NT2/D1 (cell line): ENCODE measurements around the gene XCR1.

ENCODE experiments used
- DNase-seq: peaks from one replicate; pipeline ENCODE4 v3.0.0-alpha.2; 2011; ENCODE audit warnings: low read depth, low spot score
- H3K27me3 ChIP-seq: 2 replicates; pipeline ENCODE4 v1.6.0; 2011; ENCODE audit warnings: mild to moderate bottlenecking; ENCODE audit not compliant: insufficient read length, insufficient read depth
- H3K36me3 ChIP-seq: 2 replicates; pipeline ENCODE4 v1.6.1; 2011; ENCODE audit warnings: mild to moderate bottlenecking, low read length, mixed read lengths; ENCODE audit not compliant: insufficient read depth, insufficient read length
- H3K4me1 ChIP-seq: 2 replicates; pipeline ENCODE4 v1.5.1; 2011; ENCODE audit not compliant: insufficient read depth, insufficient read length
- H3K4me3 ChIP-seq: 2 replicates; pipeline ENCODE4 v1.5.1; 2011; ENCODE audit warnings: low read depth; ENCODE audit not compliant: insufficient read length
- H3K9ac ChIP-seq: 2 replicates; pipeline ENCODE4 v1.6.0; 2011; ENCODE audit warnings: low read depth; ENCODE audit not compliant: insufficient read length
- H3K9me3 ChIP-seq: 2 replicates; pipeline ENCODE4 v1.5.1; 2011; ENCODE audit warnings: mild to moderate bottlenecking, low read length; ENCODE audit not compliant: insufficient read depth
- SUZ12 ChIP-seq: IDR thresholded peaks from 2 replicates; pipeline ENCODE4 v1.6.1; 2011; ENCODE audit not compliant: insufficient read length, insufficient read depth; ENCODE audit errors: extremely low read depth
- YY1 ChIP-seq: IDR thresholded peaks from 2 replicates; pipeline ENCODE4 v1.6.1; 2011; ENCODE audit not compliant: insufficient read length, insufficient read depth
- ZNF274 ChIP-seq: IDR thresholded peaks from 2 replicates; pipeline ENCODE4 v1.6.1; 2011; ENCODE audit warnings: mild to moderate bottlenecking, low read depth, low read length

The XCR1 gene

GRCh38 chr3:46065750-46066256 is 38.5 kb upstream of the XCR1 start:
- no peaks in the 10 kb centered on the region for H3K36me3 ChIP-seq
- H3K9me3 ChIP-seq = no peaks in the 10 kb centered on the region
- TF ChIP-seq YY1 = no peak
- H3K4me1 ChIP-seq = no peaks in the 10 kb centered on the region
- DNase-seq = no peak
- H3K4me3 ChIP-seq = no peak overlapping the region
- no peaks in the 10 kb centered on the region for H3K27me3 ChIP-seq
- no peak overlapping the region for H3K9ac ChIP-seq

- no peak overlapping the region for H3K4me3 ChIP-seq
- no peaks in the 10 kb centered on the region for H3K27me3 ChIP-seq
- no peaks in the 10 kb centered on the region for H3K36me3 ChIP-seq
- no peaks in the 10 kb centered on the region for H3K9me3 ChIP-seq
- no peak for TF ChIP-seq ZNF274
- no peak for TF ChIP-seq SUZ12
- TF ChIP-seq YY1 = no peak
- no peak overlapping the region for H3K9ac ChIP-seq
- no peak for DNase-seq
- no peaks in the 10 kb centered on the region for H3K4me1 ChIP-seq
These were observed 38.0 kb upstream of the XCR1 start for GRCh38 chr3:46065294-46065705.

GRCh38 chr3:46062679-46063078 is 35.4 kb upstream of the XCR1 start:
- DNase-seq = no peak
- H3K4me3 ChIP-seq = no peak overlapping the region
- no peaks in the 10 kb centered on the region for H3K27me3 ChIP-seq
- no peaks in the 10 kb centered on the region for H3K4me1 ChIP-seq
- no peak overlapping the region for H3K9ac ChIP-seq
- no peaks in the 10 kb centered on the region for H3K36me3 ChIP-seq
- no peak for TF ChIP-seq YY1
- no peak for TF ChIP-seq SUZ12
- no peak for TF ChIP-seq ZNF274
- no peaks in the 10 kb centered on the region for H3K9me3 ChIP-seq

GRCh38 chr3:46061887-46062286 is 34.6 kb upstream of the XCR1 start:
- Histone ChIP-seq H3K9ac (no peak overlapping the region), H3K36me3 (no peaks in the 10 kb centered on the region), H3K27me3 (no peaks in the 10 kb centered on the region), H3K9me3 (no peaks in the 10 kb centered on the region), H3K4me1 (no peaks in the 10 kb centered on the region), H3K4me3 (no peak overlapping the region)
- TF ChIP-seq ZNF274 = no peak
- no peak for TF ChIP-seq YY1
- TF ChIP-seq SUZ12 = no peak
- DNase-seq = no peak

- no peak for DNase-seq
- Histone ChIP-seq H3K27me3 (no peaks in the 10 kb centered on the region), H3K9ac (no peak overlapping the region), H3K9me3 (no peaks in the 10 kb centered on the region), H3K4me1 (no peaks in the 10 kb centered on the region), H3K4me3 (no peak overlapping the region), H3K36me3 (no peaks in the 10 kb centered on the region)
- no peak for TF ChIP-seq ZNF274
- TF ChIP-seq SUZ12 = no peak
- TF ChIP-seq YY1 = no peak
These were observed 33.9 kb upstream of the XCR1 start for GRCh38 chr3:46061108-46061720.

GRCh38 chr3:46060551-46060950 is 33.3 kb upstream of the XCR1 start:
- Histone ChIP-seq H3K4me1 (no peaks in the 10 kb centered on the region), H3K4me3 (no peak overlapping the region), H3K9me3 (no peaks in the 10 kb centered on the region), H3K27me3 (no peaks in the 10 kb centered on the region), H3K9ac (no peak overlapping the region), H3K36me3 (no peaks in the 10 kb centered on the region)
- no peak for DNase-seq
- TF ChIP-seq ZNF274 (no peak), SUZ12 (no peak), YY1 (no peak)

- Histone ChIP-seq H3K4me1 (no peaks in the 10 kb centered on the region), H3K36me3 (no peaks in the 10 kb centered on the region), H3K9me3 (no peaks in the 10 kb centered on the region), H3K4me3 (no peak overlapping the region), H3K27me3 (no peaks in the 10 kb centered on the region), H3K9ac (no peak overlapping the region)
- no peak for TF ChIP-seq SUZ12
- no peak for TF ChIP-seq ZNF274
- no peak for TF ChIP-seq YY1
- no peak for DNase-seq
These were observed 32.1 kb upstream of the XCR1 start for GRCh38 chr3:46059432-46059831.
